NCI-H510A (cell line): ENCODE results near the gene TGFBRAP1.
"Not testable (repeated sequence)": the region's sequence is repeated elsewhere in the genome, so short reads cannot be mapped to it uniquely, and the experiment has no call there.

ENCODE experiments used
- DNase-seq: peaks from one replicate; lab custom pipeline; 2025; lab: John Stamatoyannopoulos, UW

Gene TGFBRAP1

DNA sequence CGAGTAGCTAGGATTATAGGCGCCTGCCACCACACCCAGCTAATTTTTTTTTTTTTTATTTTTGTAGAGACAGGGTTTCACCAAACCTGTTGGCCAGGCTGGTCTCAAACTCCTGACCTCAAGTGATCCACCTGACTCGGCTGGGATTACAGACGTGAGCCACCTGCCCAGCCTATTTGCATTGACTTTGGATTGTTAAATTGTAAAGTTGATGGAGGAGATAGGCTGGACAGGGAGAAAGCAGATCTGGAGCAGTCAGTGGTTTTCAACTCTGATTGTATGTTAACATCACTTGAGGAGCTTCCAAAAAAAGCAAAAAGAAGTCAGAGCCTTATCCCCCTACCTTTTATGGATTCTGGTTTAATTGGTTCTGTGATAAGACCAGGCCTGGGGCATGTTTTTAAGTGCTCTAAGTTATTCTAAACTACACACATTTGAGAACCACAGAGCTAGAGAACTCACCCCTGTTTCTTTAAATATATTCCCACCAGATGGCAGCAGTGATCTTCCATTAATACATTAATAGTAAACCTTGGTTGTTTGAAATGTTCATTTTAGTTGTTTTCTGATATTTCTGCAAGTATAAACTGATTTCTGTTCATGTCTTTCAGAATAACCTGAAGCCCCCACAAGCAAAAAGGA, 15.3 kb upstream of the TGFBRAP1 start:
- no peak for DNase-seq

DNA sequence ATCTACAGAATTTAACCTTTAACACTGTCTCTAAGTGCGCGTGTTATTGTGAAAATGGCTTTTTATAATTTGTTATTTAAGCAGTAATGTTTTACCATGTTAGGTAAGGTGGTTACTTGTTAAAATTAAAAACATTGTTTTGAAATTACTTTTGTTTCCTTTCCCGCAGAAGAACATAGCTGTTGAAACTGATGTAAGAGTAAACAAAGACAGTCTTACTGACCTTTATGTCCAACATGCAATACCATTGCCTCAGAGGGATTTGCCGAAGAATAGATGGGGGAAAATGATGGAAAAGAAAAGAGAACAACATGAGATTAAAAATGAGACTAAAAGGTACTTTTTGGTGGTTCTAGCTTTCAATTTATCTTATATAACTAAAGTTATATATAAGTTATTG, 9.9 kb upstream of the TGFBRAP1 start:
- no peak for DNase-seq

GRCh38 chr2:105338020-105338385, 8.5 kb upstream of the TGFBRAP1 start:
- no peak for DNase-seq

GRCh38 chr2:105337122-105338019, 7.8 kb upstream of the TGFBRAP1 start, which contains the start of gene C2orf49:
C2orf49 (plus strand) TSS chr2:105337540; CDS start chr2:105337588, 48 bp downstream.
- peak; percentile 80 for DNase-seq

DNA sequence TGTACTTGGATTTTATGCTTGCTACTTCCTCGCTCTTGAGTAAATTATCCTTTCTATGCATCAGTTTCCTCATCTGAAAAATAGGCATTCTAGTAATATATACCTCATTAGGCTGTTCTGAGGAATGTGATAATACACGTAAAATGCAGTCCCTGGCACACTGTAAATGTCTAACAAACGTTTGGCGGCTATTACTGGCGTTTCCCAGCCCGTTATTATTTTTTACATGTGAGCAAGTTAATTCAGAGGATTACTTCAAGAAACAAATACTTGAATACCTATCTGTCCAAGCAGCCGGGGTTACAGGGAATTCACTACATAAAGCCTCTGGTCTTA, 7.2 kb upstream of the TGFBRAP1 start:
- DNase-seq, result no peak

DNA sequence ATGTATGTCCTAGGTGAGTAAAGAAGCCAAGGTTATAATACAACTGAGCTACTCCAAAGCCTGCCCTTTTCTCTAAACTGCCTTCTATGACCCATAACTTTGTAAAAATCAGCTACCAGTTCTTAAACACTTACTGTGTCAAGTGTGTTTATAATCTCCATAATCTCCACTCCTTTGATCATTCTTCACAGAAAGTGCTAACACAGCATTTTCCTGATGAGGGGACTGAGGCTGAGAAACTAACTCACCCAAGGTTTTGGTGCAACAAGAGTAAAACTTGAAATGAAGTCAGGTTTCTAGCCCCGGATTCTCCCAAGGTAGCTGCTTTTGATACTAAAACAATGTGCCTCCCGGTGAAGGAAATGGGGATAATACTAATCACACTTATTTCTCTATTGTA, 5.9 kb upstream of the TGFBRAP1 start:
- no peak for DNase-seq

- DNase-seq, result no peak
Measured at GRCh38 chr2:105334211-105334610, 4.7 kb upstream of the TGFBRAP1 start.

DNA sequence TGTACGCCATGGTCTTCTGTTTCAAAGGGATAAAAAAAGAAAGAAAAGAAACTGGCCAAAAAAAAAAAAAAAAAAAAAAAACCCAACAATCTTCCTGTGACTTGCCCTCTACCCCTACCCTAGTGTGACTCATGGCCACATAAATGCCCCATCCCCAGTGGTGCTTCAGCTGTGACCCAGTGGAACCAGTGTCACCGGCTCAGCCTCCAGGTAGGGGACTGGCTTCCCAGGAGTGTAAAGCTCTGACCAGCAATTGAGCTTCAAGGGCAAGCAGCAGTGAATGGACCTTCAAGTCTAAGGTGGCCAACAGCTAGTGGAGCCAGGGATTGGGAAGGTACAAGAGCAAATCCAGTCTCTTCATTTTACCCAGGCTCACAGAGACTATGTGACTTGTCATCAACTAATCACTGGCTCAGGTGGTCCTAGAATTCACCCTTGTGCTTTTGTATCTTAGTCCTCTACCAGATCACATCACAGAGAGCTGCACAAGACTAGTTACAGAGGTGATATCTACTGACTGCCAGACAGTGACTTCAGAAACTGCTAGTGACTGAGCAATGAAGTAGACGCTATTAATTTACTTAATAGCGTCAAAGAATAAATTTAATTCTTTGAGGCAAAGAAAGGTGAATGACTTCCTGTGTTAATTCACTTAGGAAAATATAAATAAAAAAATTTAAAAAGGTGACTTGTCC, 1.3 kb upstream of the TGFBRAP1 start:
- DNase-seq, result no peak

DNA sequence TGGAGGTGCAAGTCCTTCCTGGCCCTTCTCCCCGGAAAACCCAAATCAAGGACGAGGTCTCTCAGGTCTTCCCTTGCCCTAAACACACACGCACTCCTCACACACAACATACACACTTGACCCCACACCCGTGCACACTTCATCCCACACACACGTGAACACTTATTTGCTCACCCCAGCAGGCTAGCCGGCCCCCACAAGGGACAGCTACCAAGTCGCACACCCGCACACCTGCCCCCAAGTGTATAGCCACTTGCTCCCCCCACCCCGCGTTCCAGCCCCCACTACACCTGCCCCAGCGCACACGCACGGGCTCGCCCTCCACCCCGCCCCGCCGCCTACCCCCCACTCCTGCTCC, 359 bp downstream of the TGFBRAP1 start:
- no peak for DNase-seq

DNA sequence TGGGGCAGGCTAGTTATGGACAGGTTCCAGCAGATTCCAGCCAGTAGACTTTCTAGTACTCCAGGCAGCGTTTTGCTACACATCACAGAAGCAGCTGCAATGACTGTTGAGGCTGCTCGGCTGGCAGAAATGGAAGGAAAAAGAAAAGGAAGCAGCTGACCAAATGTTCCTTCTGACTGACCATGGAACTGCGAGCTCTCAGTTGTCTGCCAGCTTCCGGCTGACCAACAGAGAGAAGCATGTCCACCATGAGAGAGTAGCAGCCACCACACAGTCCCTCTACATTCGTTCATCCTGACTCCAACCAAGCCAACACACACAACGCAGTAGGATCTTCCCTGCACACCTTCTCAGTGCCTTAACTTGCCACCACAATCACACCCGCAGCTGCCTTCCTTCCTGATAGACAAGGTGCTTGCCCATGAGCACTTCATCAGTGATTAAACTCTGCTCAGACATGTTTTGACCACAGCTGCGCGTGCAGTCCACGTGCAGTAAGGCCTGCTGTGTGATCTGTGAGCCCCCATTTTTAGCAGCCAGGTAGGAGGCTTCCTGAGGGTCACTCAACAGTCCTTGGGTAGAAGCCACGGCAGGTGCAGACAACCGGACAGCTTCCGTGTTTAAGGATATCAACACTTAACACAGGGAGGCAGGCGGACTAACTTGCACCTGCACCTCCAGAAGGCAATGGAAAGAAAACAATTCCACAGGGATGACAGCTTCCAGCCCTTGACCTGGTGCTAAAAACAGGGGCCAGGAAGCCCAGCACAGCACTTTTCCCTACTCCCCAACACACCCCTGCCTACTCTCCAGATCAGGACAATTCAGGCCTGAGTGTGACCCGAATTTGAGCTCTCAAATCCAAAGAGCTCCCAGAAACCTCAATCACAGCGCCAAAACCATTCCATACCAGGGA, 996 bp downstream of the TGFBRAP1 start:
- peak; percentile 68 for DNase-seq

DNA sequence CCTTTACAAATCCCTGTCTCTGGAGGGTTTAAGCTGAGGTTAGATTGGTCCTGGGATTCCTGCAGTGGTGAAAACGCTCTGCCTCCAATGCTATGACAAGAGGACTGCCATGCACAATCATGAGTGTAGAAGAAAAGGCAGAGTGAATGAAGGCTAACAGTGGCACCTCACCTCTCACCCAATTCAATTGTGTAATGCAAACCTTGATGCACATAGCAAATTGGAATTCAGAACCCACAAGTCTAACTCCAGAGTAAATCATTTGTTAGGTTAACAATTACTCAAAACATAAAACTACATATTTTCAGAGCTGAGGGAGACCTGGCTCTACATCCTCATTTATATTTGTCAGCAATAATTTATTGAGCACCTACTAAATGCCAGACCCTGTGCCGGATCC, 1.8 kb downstream of the TGFBRAP1 start:
- no peak for DNase-seq

- DNase-seq, result not testable (repeated sequence)
Measured at GRCh38 chr2:105327271-105327670, 2.3 kb downstream of the TGFBRAP1 start.

GRCh38 chr2:105325389-105325963, 4.1 kb downstream of the TGFBRAP1 start:
- DNase-seq, result no peak

- no peak for DNase-seq
Measured at GRCh38 chr2:105324732-105325131, 4.8 kb downstream of the TGFBRAP1 start.

DNA sequence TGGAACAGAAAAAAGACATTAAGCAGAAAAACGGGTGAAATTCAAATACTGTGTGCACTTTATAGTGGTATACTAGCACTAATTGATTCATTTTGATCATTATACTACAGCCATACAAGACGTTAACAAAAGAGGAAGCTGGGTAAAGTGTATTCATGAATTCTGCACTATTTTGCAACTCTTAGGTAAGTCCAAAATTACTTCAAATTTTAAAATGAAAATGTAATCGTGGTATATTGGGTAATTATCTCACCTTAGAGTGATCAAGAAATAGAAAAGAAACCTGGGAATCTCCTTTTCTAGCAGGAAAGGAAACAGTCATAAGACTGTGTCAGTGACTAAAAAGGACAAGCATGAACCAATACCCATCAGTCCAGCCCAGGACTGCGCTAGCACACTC, 5.4 kb downstream of the TGFBRAP1 start:
- DNase-seq, result no peak

DNA sequence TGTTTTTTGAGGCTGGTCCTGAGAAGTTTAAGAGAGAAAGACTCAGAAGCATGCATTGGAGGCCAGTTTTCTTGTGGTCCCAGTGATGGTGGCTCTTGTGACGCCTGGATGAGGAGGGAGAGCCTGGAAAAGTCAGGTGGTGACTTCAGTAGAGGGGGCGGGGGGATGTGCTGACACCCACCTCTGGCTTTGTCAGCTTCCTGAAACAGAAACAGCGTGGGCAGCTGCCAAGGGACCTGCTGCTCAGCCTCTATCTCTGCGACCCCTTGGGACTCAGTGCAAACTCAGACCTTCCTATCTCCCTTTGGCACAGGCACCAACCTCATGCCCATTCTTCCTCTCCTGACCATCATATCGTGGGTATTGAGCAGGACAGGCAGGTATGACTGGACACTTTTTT, 6.4 kb downstream of the TGFBRAP1 start:
- no peak for DNase-seq

- no peak for DNase-seq
Measured at GRCh38 chr2:105321875-105322646, 7.5 kb downstream of the TGFBRAP1 start.

DNA sequence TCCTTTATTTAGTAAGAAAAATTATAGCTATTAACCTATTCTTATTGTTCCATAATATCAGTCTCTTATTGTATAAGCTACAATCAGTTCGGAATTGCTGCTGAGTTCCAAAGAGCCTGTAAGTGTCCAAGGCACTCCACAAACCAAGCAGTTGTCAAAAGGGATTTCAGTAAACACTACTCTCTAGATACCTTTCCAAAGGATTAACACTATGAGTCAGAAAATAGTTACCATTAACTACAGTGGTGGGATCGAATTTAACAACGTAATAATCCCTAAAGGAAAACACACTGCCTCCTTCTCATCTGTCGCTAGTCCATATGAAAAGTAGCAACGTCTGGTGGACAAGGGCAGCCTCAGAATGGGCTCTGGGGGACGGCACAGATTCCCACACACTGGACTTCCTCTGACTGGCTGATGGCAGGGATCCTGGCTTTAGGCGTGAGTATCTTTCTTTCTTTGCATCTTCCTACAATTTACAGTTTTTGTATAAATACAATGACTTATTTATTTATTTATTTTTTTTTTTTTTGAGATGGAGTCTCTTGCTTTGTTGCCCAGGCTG, 8.8 kb downstream of the TGFBRAP1 start:
- DNase-seq, result no peak

DNA sequence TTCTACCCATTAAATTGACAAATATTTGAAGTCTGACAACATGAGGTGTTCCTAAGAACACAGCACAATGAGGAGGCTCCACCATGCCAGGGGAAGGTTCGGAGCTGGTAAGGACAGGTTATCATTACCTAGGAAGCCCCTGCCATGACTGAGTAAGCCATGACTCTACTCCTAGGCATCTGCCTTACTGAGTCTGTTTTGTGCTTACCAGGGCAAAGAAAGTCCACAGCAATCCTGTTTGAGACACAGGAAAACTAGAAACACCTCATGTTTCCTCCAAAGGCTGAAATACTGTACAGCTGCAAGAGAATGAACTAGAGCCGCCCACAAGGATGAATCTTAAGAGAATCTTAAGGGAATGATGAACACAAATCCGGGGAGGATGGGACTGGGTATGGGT, 11.6 kb downstream of the TGFBRAP1 start:
- no peak for DNase-seq

DNA sequence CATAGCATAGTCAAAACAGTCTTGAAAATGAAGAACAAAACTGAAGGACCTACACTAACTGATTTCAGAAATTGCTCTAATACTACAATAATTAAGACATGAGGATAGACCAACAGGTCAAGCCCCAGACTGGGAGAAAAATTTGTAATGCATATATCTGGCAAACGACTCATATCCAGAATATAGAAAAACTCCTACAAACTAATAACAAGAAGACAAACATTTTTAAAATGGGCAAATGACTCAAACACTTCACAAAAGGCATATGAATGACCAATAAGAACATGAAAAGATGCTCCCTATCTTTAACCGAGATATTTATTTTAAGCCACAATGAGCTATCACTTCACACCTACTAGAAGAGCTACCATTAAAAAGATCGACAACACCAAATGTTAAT, 14.2 kb downstream of the TGFBRAP1 start:
- DNase-seq, result no peak

DNA sequence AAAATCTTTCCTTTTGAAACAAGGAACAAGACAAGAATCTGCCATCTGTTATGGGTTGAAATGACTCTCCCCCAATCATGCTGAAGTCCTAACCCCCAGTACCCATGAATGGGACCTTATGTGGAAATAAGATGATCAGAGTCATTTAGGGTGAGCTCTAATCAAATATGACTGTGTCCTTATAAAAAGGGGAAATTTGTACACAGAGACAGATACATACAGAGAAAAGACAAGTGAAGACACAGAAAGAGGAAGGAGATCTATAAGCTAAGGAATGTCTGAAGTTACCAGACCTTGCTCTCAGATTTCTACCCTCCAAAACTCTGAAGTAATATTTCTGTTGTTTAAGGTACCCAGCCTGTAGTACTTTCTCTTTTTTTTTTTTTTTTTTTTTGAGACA, 15.7 kb downstream of the TGFBRAP1 start:
- no peak for DNase-seq
